GM23338 (cell line): ENCODE results near the gene COL4A2.

Experiments
- CTCF ChIP-seq, 2 experiments: fragments of 200-600 bp in 1 of 2; sonication (generic) in 1 of 2; conservative IDR thresholded peaks; 2 replicates each; pipeline versions ENCODE4 v1.5.1 to v1.6.1; 2016 to 2017; ENCODE audit warnings: antibody characterized with exemption in 2 of 2, low read depth in 2 of 2, mild to moderate bottlenecking in 2 of 2, moderate library complexity in 1 of 2
- EZH2phosphoT487 ChIP-seq: fragments of 200-600 bp; sonication (generic); IDR thresholded peaks from one replicate; pipeline ENCODE4 v1.8.1; 2018; ENCODE audit warnings: antibody characterized with exemption; ENCODE audit not compliant: unreplicated experiment

DNA sequence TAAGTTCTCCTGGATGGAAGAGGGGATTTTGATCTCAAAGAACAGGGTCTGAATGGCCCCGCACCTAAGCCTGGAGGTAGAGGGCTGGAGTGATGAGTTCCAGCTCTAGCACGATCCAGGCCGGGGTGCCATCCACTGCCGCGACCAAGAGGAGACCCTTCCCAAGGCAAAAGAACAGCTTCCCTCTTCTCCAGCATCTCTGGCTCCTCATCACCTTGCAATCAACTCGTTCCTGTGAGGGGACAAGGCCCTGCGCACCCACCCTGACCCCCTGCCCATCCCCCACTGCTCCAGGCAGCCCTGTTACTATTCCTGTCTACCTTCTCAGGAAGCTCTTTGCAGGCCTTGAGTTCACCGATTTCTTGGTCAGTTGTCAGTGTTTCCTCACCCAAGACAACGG is 17.9 kb upstream of the COL4A2 start:
- TF ChIP-seq EZH2phosphoT487 (no peak), CTCF (conservative IDR thresholded peaks at IDR 0.05; ENCODE audit: low read depth in 2 of 2) (no peak)
